GM12878 (cell line): Measurements from ENCODE around the gene DTX3. TPM values are rescaled to one million over a fixed set of nuclear protein-coding genes. Genes with fewer than 3 reads are reported as not detected.

ENCODE experiments used
- ATAC-seq: fragments of 200-7000 bp; cut with Tn5 transposase; 3 replicates; pipeline ENCODE4 v1.9.1; 2020; ENCODE audit warnings: mild to moderate bottlenecking, moderate library complexity
- BruUV-seq: library from RNA; stranded (reverse); fragments of 400-500 nt; replicated peaks from 2 replicates; lab custom pipeline; 2021; lab: Mats Ljungman, UMichigan
- CTCF ChIA-PET: fragments of 300-600 bp; sonication (Branson Sonifier 250); formaldehyde crosslinking; extraction: SDS; loops from one replicate; lab custom pipeline; 2021; ENCODE audit warnings: inconsistent platforms; lab: Yijun Ruan, JAX
- POLR2A ChIA-PET: fragments of 350-600 bp; formaldehyde crosslinking; extraction: SDS; loops from one replicate; lab custom pipeline; 2021; ENCODE audit warnings: inconsistent platforms; lab: Charles Lee
- RAD21 ChIA-PET: fragments of 300-600 bp; sonication (Branson Sonifier 250); formaldehyde crosslinking; loops from one replicate; lab custom pipeline; 2023; ENCODE audit warnings: antibody characterized with exemption; ENCODE audit not compliant: unreplicated experiment; lab: Charles Lee
- SMC1A ChIA-PET: fragments of 300-600 bp; sonication (Branson Sonifier 250); formaldehyde crosslinking; loops from one replicate; lab custom pipeline; 2023; ENCODE audit not compliant: unreplicated experiment, uncharacterized antibody; lab: Charles Lee
- DNase-seq: peaks from one replicate; pipeline ENCODE4 v3.0.0-alpha.2; 2011; ENCODE audit warnings: low read depth, low spot score
- FAIRE-seq: peaks from 3 replicates; lab custom pipeline; 2011; peaks lifted over from hg19 to GRCh38; lab: Jason Lieb, UNC
- H2AFZ ChIP-seq: 2 replicates; pipeline ENCODE4 v1.6.0; 2011; ENCODE audit warnings: low read depth, low read length, control low read depth; ENCODE audit not compliant: control insufficient read depth
- H3K27ac ChIP-seq: 2 replicates; pipeline ENCODE4 v1.5.1; 2011; ENCODE audit warnings: control low read depth; ENCODE audit not compliant: control insufficient read depth, insufficient read depth
- H3K27me3 ChIP-seq, 2 experiments: replicated peaks in 1 of 2; 2 replicates each; pipeline versions ENCODE4 v1.6.0 to v1.6.1; 2011; ENCODE audit warnings: low read length in 1 of 2; ENCODE audit not compliant: control insufficient read depth in 2 of 2, insufficient read depth in 2 of 2
- H3K36me3 ChIP-seq, 2 experiments: 2 replicates each; pipeline ENCODE4 v1.5.1; 2011; ENCODE audit warnings: low read length in 1 of 2; ENCODE audit not compliant: control insufficient read depth in 2 of 2, insufficient read depth in 2 of 2
- H3K4me1 ChIP-seq: 2 replicates; pipeline ENCODE4 v1.6.1; 2011; ENCODE audit warnings: mild to moderate bottlenecking, low read length, moderate library complexity, mixed read lengths; ENCODE audit not compliant: control insufficient read depth, insufficient read depth
- H3K4me2 ChIP-seq: 2 replicates; pipeline ENCODE4 v1.6.0; 2011; ENCODE audit warnings: control low read depth; ENCODE audit not compliant: control insufficient read depth, insufficient read depth
- H3K4me3 ChIP-seq: fragments of 200-600 bp; sonication (generic); 2 replicates; pipeline ENCODE4 v1.5.1; 2016
- H3K79me2 ChIP-seq: 2 replicates; pipeline ENCODE4 v1.6.0; 2011; ENCODE audit warnings: low read length; ENCODE audit not compliant: control insufficient read depth, insufficient read depth
- H3K9ac ChIP-seq: 2 replicates; pipeline ENCODE4 v1.8.0; 2011; ENCODE audit warnings: low read length, control low read depth, mixed read lengths; ENCODE audit not compliant: control insufficient read depth, insufficient read depth
- H3K9me3 ChIP-seq: replicated peaks from 3 replicates; pipeline ENCODE4 v1.5.1; 2011; ENCODE audit warnings: mild to moderate bottlenecking, low read length; ENCODE audit not compliant: control insufficient read depth, insufficient read depth
- H4K20me1 ChIP-seq: 2 replicates; pipeline ENCODE4 v1.6.0; 2011; ENCODE audit not compliant: control insufficient read depth, insufficient read depth
- CTCF ChIP-seq, 3 experiments: IDR thresholded peaks in 2 of 3; conservative IDR thresholded peaks in 1 of 3; 2 replicates each; pipeline ENCODE4 v1.5.1; 2011; ENCODE audit warnings: low read depth in 3 of 3, low read length in 3 of 3, mild to moderate bottlenecking in 3 of 3, control low read depth in 2 of 3, moderate library complexity in 2 of 3, inconsistent platforms in 1 of 3, mixed read lengths in 1 of 3; ENCODE audit not compliant: control insufficient read depth in 2 of 3, insufficient read depth in 1 of 3; ENCODE audit errors: extremely low read depth in 1 of 3
- IKZF1 ChIP-seq: fragments of 450-650 bp; conservative IDR thresholded peaks from 2 replicates; pipeline ENCODE4 v1.6.1; 2017; ENCODE audit warnings: antibody characterized with exemption, mild to moderate bottlenecking
- IKZF2 ChIP-seq, 2 experiments: fragments of 450-650 bp; IDR thresholded peaks; 2 replicates each; pipeline ENCODE4 v1.6.1; 2017; ENCODE audit warnings: mild to moderate bottlenecking in 2 of 2, moderate library complexity in 2 of 2
- MXI1 ChIP-seq: fragments of 150-350 bp; IDR thresholded peaks from 2 replicates; pipeline ENCODE4 v1.6.1; 2011; ENCODE audit warnings: low read depth, mild to moderate bottlenecking, inconsistent platforms, low read length, improper control_type of control experiment
- NBN ChIP-seq: fragments of 450-650 bp; IDR thresholded peaks from 2 replicates; pipeline ENCODE4 v1.6.1; 2016
- RBBP5 ChIP-seq: fragments of 200-600 bp; sonication (generic); conservative IDR thresholded peaks from 2 replicates; pipeline ENCODE4 v1.6.1; 2016
- RCOR1 ChIP-seq: conservative IDR thresholded peaks from 2 replicates; pipeline ENCODE4 v1.6.1; 2012; ENCODE audit warnings: low read depth, low read length, improper control_type of control experiment
- SIX5 ChIP-seq: IDR thresholded peaks from 2 replicates; pipeline ENCODE4 v1.6.1; 2011; ENCODE audit warnings: mild to moderate bottlenecking, low read depth, low read length, moderate library complexity; ENCODE audit not compliant: severe bottlenecking
- SMAD5 ChIP-seq: IDR thresholded peaks from 2 replicates; pipeline ENCODE4 v1.6.1; 2016; ENCODE audit warnings: antibody characterized with exemption, low read depth
- TAF1 ChIP-seq: IDR thresholded peaks from 2 replicates; pipeline ENCODE4 v1.6.1; 2011; ENCODE audit warnings: mild to moderate bottlenecking, low read depth, low read length, borderline replicate concordance
- ZNF207 ChIP-seq: fragments of 450-650 bp; IDR thresholded peaks from 2 replicates; pipeline ENCODE4 v1.6.1; 2014; ENCODE audit warnings: antibody characterized with exemption, mild to moderate bottlenecking, borderline replicate concordance
- ZNF592 ChIP-seq: fragments of 450-650 bp; IDR thresholded peaks from 2 replicates; pipeline ENCODE4 v1.6.1; 2017; ENCODE audit warnings: mild to moderate bottlenecking, moderate library complexity
- ZNF687 ChIP-seq: fragments of 450-650 bp; IDR thresholded peaks from 2 replicates; pipeline ENCODE4 v1.6.1; 2017; ENCODE audit warnings: mild to moderate bottlenecking, moderate library complexity
- WGBS: methylation state at CpG from one replicate; pipeline ENCODE4 v1.1.6; 2016; ENCODE audit warnings: low lambda C conversion rate; ENCODE audit not compliant: insufficient replicate concordance, insufficient coverage; ENCODE audit errors: missing lambda C conversion rate; 5-methylcytosine and 5-hydroxymethylcytosine counted together
- in situ Hi-C: fragments of 300-500 bp; cut with MboI; formaldehyde crosslinking; loops from 9 replicates; pipeline ENCODE4 v1.14.3; 2018; ENCODE audit warnings: mixed read lengths
- intact Hi-C: fragments of 100-400 bp; cut with micrococcal nuclease; formaldehyde crosslinking; loops from one replicate; pipeline ENCODE4 v1.14.2; 2022; ENCODE audit not compliant: unreplicated experiment
- polyA plus RNA-seq, 11 experiments: library from polyadenylated mRNA; depleted of rRNA in 4 of 11; unstranded in 6 of 11; stranded (reverse) in 5 of 11; fragments of >200 nt; fragmentation: Nextera tagmentation in 4 of 11; fragmentation: Illumina TruSeq in 1 of 11; extraction: Ambion mirVana in 4 of 11; extraction: Trizol in 1 of 11; gene quantifications; 1 replicate in 1 of 11; 2 replicates in 10 of 11; pipeline versions ENCODE4 v1.2.1 to v1.2.3, GENCODE V29; 2011 to 2016; ENCODE audit warnings: inconsistent platforms in 2 of 11, missing spikeins in 2 of 11, low read depth in 1 of 11
- total RNA-seq, 4 experiments: library from RNA; depleted of rRNA in 3 of 4; stranded (reverse); fragments of >200 nt in 3 of 4; fragmentation: Illumina TruSeq in 1 of 4; extraction: Trizol in 1 of 4; gene quantifications; 2 replicates each; pipeline versions ENCODE4 v1.2.1 to v1.2.3, GENCODE V29; 2013 to 2021

The DTX3 gene
- total and polyA plus RNA-seq, 10 of the 15 experiments (the other 5 are each of a cell fraction or from before 2014, with no cell fraction given) = 1.1 to 13.6 (median 5.6) TPM

GRCh38 chr12:57593187-57593586, 11.4 kb upstream of the DTX3 start (continued):
- TF ChIP-seq ZNF687 (no peak), IKZF2 (IDR thresholded peaks at IDR 0.05) (no peak), CTCF (IDR thresholded peaks at IDR 0.05 in 2 of 3, conservative IDR thresholded peaks at IDR 0.05 in 1 of 3; ENCODE audit: control insufficient read depth in 2 of 3, extremely low read depth in 1 of 3, insufficient read depth in 1 of 3, low read depth in 3 of 3, low read length in 3 of 3) (no peak)

- POLR2A ChIA-PET = interaction anchor here (0.7 to 1.6 kb wide), 2 partner anchors 9 to 14 kb away, joined by 3 to 5 read pairs; partner anchors contain the start of gene PIP4K2C
- CTCF ChIA-PET = interaction anchor here (0.7 to 2.6 kb wide), 3 partner anchors 14 to 42 kb away, joined by 3 to 9 read pairs (median 3); no protein-coding TSS in a partner anchor
- TF ChIP-seq MXI1 = no peak
- TF ChIP-seq SIX5 = no peak
- no peak for TF ChIP-seq TAF1
- no peak for TF ChIP-seq NBN
- no peak for TF ChIP-seq RBBP5
- no peak for TF ChIP-seq ZNF207
- TF ChIP-seq IKZF1 = no peak
- TF ChIP-seq SMAD5 = no peak
- no peak for TF ChIP-seq ZNF592
- TF ChIP-seq RCOR1 = no peak
These were observed 4.2 kb upstream of the DTX3 start for GRCh38 chr12:57600395-57600794.

More at GRCh38 chr12:57600395-57600794, 4.2 kb upstream of the DTX3 start:
- BruUV-seq = no TSS peak
- H3K4me1 ChIP-seq = peaks cover 4% of the 10 kb centered on the region; the same call in 1 of the 2 replicates
- ChIA-PET RAD21 (no interaction called here), SMC1A (interaction anchor here (0.7 to 1.3 kb wide), 2 partner anchors 9 to 15 kb away, joined by 3 read pairs; no protein-coding TSS in a partner anchor)
- no peaks in the 10 kb centered on the region for H3K27me3 ChIP-seq
- no peak overlapping the region for H2AFZ ChIP-seq
- no peaks in the 10 kb centered on the region for H3K79me2 ChIP-seq
- ATAC-seq (no peak), FAIRE-seq (no peak), DNase-seq (no peak)
- no peak overlapping the region for H3K9ac ChIP-seq
- in situ Hi-C loops = no loop called here
- H3K4me2 ChIP-seq = no peak overlapping the region
- no peaks in the 10 kb centered on the region for H3K9me3 ChIP-seq
- intact Hi-C loops = no loop called here
- no peak overlapping the region for H3K4me3 ChIP-seq
- H3K36me3 ChIP-seq = peaks cover 0 to 3% of the 10 kb centered on the region in 2 experiments; a peak in 3 of 4 replicates
- WGBS = 50% methylated on average over 2 of the region's 2 CpGs
- H3K27ac ChIP-seq = no peak overlapping the region
- no peaks in the 10 kb centered on the region for H4K20me1 ChIP-seq
